GM12873 (cell line): Measurements from ENCODE around the gene GFOD1.

Experiments used
- TF ChIP-seq, protein P1 (sequence below): IDR thresholded peaks from 2 replicates; pipeline ENCODE4 v1.5.1; 2012; ENCODE audit warnings: low read depth, mild to moderate bottlenecking, moderate library complexity, low read length, control low read depth; ENCODE audit not compliant: insufficient read depth; ENCODE audit errors: missing control alignments

Gene GFOD1

GRCh38 chr6:13412211-13412610, 75.2 kb downstream of the GFOD1 start:
- TF ChIP-seq, protein P1, sequence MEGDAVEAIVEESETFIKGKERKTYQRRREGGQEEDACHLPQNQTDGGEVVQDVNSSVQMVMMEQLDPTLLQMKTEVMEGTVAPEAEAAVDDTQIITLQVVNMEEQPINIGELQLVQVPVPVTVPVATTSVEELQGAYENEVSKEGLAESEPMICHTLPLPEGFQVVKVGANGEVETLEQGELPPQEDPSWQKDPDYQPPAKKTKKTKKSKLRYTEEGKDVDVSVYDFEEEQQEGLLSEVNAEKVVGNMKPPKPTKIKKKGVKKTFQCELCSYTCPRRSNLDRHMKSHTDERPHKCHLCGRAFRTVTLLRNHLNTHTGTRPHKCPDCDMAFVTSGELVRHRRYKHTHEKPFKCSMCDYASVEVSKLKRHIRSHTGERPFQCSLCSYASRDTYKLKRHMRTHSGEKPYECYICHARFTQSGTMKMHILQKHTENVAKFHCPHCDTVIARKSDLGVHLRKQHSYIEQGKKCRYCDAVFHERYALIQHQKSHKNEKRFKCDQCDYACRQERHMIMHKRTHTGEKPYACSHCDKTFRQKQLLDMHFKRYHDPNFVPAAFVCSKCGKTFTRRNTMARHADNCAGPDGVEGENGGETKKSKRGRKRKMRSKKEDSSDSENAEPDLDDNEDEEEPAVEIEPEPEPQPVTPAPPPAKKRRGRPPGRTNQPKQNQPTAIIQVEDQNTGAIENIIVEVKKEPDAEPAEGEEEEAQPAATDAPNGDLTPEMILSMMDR, result no peak

GRCh38 chr6:13411484-13411883, 75.9 kb downstream of the GFOD1 start:
- TF ChIP-seq, protein P1, result no peak

GRCh38 chr6:13409991-13410390, 77.4 kb downstream of the GFOD1 start:
- TF ChIP-seq, protein P1, result no peak

DNA sequence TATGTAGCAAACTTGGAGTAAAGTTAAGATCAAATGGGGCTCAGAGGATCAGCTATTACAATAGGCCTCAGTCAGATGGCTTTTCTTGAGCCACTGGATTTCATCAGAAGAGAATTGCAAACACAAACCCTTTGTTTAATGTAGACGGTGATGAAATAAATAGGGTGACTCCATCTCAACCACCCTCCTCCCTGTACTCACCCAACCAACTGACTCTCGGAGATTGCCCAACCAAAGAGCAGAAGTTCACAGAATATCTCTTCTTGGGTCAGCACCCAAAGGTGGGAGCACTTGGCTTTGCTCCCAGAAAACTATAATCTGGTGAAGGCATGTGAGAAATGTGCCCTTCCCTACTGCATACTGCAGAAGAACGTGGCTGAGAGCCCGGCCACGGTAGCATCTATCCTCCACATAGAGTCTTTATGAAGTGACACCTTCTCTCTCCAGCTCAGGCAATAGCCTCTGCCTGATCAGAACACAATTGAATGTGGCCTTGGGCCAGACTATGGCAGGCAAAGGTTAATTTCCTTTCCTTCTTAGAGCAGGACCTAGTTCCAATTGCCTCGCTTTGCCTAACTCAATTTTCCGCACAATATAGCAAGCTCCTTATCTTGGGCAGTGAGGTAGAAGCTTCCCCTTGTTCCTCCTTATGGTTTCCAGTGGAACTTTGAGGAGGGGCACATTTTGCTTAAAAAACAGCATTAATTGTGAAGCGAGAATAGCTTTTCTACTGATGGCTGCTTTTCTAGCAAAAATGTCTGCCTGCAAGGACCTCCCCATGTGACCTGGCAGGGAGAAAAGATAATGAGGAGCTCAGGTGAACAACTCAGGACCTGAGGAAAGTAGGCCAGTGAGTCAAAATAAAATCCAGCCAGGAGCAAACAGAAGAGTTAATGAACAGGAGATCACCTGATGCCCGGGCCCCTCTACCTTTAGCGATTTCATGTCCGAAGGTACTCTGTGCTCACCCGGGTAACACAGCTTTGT, 79.4 kb downstream of the GFOD1 start:
- TF ChIP-seq, protein P1, result no peak

- TF ChIP-seq, protein P1, result no peak
Observed at GRCh38 chr6:13407368-13407708, 80.1 kb downstream of the GFOD1 start.

GRCh38 chr6:13406781-13407180, 80.6 kb downstream of the GFOD1 start:
- TF ChIP-seq, protein P1, result no peak

GRCh38 chr6:13405961-13406477, 81.4 kb downstream of the GFOD1 start:
- TF ChIP-seq, protein P1, result no peak
